HepG2 (cell line): ENCODE measurements around the gene NOTCH4. TPM values are rescaled to one million over a fixed set of nuclear protein-coding genes. Genes with fewer than 3 reads are reported as not detected.

ENCODE experiments used
- AHDC1 ChIP-seq: sonication (generic); formaldehyde crosslinking; IDR thresholded peaks from 2 replicates; pipeline ENCODE4 v1.5.1; 2020; ENCODE audit warnings: mild to moderate bottlenecking, missing genetic modification reagents, borderline replicate concordance
- CREM ChIP-seq, 2 experiments: sonication (generic) in 1 of 2; formaldehyde crosslinking in 1 of 2; IDR thresholded peaks; 2 replicates each; pipeline versions ENCODE4 v1.4.0 to v1.6.1; 2016 to 2020; ENCODE audit warnings: antibody characterized with exemption in 1 of 2, mild to moderate bottlenecking in 1 of 2, missing genetic modification reagents in 1 of 2
- EHMT2 ChIP-seq: fragments of 200-600 bp; sonication (generic); IDR thresholded peaks from 2 replicates; pipeline ENCODE4 v1.7.0; 2017; ENCODE audit warnings: antibody characterized with exemption, low read depth, low read length, borderline replicate concordance
- MAF1 ChIP-seq: sonication (generic); formaldehyde crosslinking; IDR thresholded peaks from 2 replicates; pipeline ENCODE4 v1.5.0; 2020; ENCODE audit warnings: missing genetic modification reagents, borderline replicate concordance
- MAFF ChIP-seq: IDR thresholded peaks from 2 replicates; pipeline ENCODE4 v1.6.1; 2011; ENCODE audit warnings: low read depth, low read length, improper control_type of control experiment
- PHF21A ChIP-seq: sonication (generic); formaldehyde crosslinking; IDR thresholded peaks from 2 replicates; pipeline ENCODE4 v1.5.0; 2020; ENCODE audit warnings: mild to moderate bottlenecking, missing genetic modification reagents
- ZNF576 ChIP-seq: sonication (generic); formaldehyde crosslinking; IDR thresholded peaks from 2 replicates; pipeline ENCODE4 v1.4.0; 2020; ENCODE audit warnings: mild to moderate bottlenecking, missing genetic modification reagents
- ZNF776 ChIP-seq: sonication (generic); formaldehyde crosslinking; IDR thresholded peaks from 2 replicates; pipeline ENCODE4 v1.4.0; 2020; ENCODE audit warnings: mild to moderate bottlenecking, missing genetic modification reagents
- polyA plus RNA-seq, 8 experiments: library from polyadenylated mRNA; depleted of rRNA in 3 of 8; stranded (reverse) in 7 of 8; unstranded in 1 of 8; fragments of >200 nt; fragmentation: Illumina TruSeq in 4 of 8; extraction: Trizol in 4 of 8; gene quantifications; 2 replicates each; pipeline versions ENCODE4 v1.2.1 to v1.2.3, GENCODE V29; 2011 to 2016; ENCODE audit warnings: low read depth in 4 of 8, missing spikeins in 1 of 8, mixed read lengths in 1 of 8; ENCODE audit not compliant: insufficient read depth in 1 of 8
- total RNA-seq, 5 experiments: library from RNA; depleted of rRNA; stranded (reverse); fragments of >200 nt; fragmentation: Illumina TruSeq; extraction: Trizol; gene quantifications; 2 replicates each; pipeline ENCODE4 v1.2.3, GENCODE V29; 2016; ENCODE audit warnings: low read depth in 1 of 5
- TF ChIP-seq, protein P1 (sequence below): sonication (generic); formaldehyde crosslinking; IDR thresholded peaks from 2 replicates; pipeline ENCODE4 v1.4.0; 2020; ENCODE audit warnings: mild to moderate bottlenecking, missing genetic modification reagents
- TF ChIP-seq, protein P2 (sequence below): sonication (generic); formaldehyde crosslinking; IDR thresholded peaks from 2 replicates; pipeline ENCODE4 v1.5.1; 2020; ENCODE audit warnings: missing genetic modification reagents, mild to moderate bottlenecking, borderline replicate concordance
- TF ChIP-seq, protein P3 (sequence below): IDR thresholded peaks from 2 replicates; pipeline ENCODE4 v1.6.1; 2016; ENCODE audit warnings: low read depth
- TF ChIP-seq, protein P4 (sequence below): IDR thresholded peaks from 2 replicates; pipeline ENCODE4 v1.6.1; 2016; ENCODE audit warnings: low read depth, control low read depth

Gene NOTCH4
- total and polyA plus RNA-seq, 2 of the 13 experiments (the other 11 are each of a cell fraction or from before 2014, with no cell fraction given), result 0.51 to 0.83 TPM

DNA sequence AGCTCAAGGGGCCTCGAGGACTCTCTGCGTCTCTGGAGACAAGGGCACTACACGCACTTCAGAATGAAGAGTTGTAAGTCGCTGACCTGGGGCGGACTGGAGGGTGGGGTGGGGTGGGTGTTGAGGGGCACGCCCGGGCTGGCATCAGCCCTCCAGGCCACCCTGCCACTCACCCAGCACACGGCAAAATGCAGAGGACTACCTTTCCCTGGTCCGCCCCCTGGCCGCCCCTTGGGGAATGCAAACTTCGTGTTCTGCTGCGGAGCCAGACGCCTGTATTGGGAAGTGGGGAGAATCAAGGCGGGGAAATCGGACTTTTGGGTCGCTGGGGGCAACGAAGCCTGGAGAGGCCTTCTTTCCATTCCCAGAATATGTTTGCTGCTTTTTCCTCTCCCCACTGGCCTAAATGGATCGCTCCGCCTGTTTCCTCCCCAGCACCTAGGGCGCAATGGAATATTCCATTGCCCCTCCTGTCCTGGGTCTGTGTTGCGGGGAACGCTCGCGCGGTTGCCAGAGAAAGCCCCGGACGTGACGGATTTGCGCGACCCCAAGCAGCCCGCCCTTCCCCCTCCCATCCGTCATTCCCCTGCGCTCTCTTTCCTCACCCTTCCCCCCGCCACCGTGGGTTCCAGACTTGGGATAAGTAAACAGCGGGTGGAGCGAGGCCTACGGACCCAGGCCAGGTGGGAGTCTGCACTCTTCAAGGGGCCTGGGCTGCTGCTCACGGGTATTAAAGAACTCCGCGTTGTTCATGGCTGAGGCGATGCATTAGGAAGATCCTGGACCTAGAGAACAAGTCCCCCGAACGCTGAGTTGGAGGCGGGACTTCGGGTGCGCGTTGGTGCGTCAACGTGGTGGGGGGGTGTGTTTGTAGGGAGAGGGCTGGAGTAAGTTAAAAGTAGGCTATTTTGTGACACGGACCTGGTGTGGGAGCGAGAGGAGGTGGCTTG, 70.0 kb downstream of the NOTCH4 start, which contains the start of gene PPT2 (continued):
- TF ChIP-seq, protein P1, sequence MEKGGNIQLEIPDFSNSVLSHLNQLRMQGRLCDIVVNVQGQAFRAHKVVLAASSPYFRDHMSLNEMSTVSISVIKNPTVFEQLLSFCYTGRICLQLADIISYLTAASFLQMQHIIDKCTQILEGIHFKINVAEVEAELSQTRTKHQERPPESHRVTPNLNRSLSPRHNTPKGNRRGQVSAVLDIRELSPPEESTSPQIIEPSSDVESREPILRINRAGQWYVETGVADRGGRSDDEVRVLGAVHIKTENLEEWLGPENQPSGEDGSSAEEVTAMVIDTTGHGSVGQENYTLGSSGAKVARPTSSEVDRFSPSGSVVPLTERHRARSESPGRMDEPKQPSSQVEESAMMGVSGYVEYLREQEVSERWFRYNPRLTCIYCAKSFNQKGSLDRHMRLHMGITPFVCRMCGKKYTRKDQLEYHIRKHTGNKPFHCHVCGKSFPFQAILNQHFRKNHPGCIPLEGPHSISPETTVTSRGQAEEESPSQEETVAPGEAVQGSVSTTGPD (CRISPR knock-in tag), result no peak
- TF ChIP-seq PHF21A (no peak; the same call in 1 of the 2 replicates), MAF1 (CRISPR knock-in tag) (no peak), CREM (IDR thresholded peaks at IDR 0.05) (peak; percentile 98), CREM (CRISPR knock-in tag; IDR thresholded peaks at IDR 0.05) (peak; percentile 88), AHDC1 (peak; percentile 45; the same call in 1 of the 2 replicates), ZNF576 (CRISPR knock-in tag) (0 out of 2 replicates have a peak, but pooled peaks have one; percentile 34), MAFF (0 out of 2 replicates have a peak, but pooled peaks have one; percentile 31), EHMT2 (no peak), ZNF776 (CRISPR knock-in tag) (0 out of 2 replicates have a peak, but pooled peaks have one; percentile 44)
- TF ChIP-seq, protein P2, sequence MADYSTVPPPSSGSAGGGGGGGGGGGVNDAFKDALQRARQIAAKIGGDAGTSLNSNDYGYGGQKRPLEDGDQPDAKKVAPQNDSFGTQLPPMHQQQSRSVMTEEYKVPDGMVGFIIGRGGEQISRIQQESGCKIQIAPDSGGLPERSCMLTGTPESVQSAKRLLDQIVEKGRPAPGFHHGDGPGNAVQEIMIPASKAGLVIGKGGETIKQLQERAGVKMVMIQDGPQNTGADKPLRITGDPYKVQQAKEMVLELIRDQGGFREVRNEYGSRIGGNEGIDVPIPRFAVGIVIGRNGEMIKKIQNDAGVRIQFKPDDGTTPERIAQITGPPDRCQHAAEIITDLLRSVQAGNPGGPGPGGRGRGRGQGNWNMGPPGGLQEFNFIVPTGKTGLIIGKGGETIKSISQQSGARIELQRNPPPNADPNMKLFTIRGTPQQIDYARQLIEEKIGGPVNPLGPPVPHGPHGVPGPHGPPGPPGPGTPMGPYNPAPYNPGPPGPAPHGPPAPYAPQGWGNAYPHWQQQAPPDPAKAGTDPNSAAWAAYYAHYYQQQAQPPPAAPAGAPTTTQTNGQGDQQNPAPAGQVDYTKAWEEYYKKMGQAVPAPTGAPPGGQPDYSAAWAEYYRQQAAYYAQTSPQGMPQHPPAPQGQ (CRISPR knock-in tag), result peak; percentile 13; the same call in 1 of the 2 replicates
- TF ChIP-seq, protein P3, sequence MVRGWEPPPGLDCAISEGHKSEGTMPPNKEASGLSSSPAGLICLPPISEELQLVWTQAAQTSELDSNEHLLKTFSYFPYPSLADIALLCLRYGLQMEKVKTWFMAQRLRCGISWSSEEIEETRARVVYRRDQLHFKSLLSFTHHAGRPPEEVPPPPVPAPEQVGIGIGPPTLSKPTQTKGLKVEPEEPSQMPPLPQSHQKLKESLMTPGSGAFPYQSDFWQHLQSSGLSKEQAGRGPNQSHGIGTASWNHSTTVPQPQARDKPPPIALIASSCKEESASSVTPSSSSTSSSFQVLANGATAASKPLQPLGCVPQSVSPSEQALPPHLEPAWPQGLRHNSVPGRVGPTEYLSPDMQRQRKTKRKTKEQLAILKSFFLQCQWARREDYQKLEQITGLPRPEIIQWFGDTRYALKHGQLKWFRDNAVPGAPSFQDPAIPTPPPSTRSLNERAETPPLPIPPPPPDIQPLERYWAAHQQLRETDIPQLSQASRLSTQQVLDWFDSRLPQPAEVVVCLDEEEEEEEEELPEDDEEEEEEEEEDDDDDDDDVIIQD, result no peak
- TF ChIP-seq, protein P4, sequence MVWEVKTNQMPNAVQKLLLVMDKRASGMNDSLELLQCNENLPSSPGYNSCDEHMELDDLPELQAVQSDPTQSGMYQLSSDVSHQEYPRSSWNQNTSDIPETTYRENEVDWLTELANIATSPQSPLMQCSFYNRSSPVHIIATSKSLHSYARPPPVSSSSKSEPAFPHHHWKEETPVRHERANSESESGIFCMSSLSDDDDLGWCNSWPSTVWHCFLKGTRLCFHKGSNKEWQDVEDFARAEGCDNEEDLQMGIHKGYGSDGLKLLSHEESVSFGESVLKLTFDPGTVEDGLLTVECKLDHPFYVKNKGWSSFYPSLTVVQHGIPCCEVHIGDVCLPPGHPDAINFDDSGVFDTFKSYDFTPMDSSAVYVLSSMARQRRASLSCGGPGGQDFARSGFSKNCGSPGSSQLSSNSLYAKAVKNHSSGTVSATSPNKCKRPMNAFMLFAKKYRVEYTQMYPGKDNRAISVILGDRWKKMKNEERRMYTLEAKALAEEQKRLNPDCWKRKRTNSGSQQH (CRISPR knock-in tag), result peak; percentile 89; the same call in 1 of the 2 replicates
